ENCODE results near the gene IGSF3.
A peak's percentile ranks its signal among the peaks of the same experiment; 100 is the strongest.

Gene IGSF3

GRCh38 chr1:116667575-116668105 is at the start of gene IGSF3:
IGSF3 (minus strand) TSS chr1:116667733; CDS start chr1:116666326, 1,407 bp downstream.
- in situ Hi-C loops (cut with MboI; ENCODE audit: low sequenced_read_pairs): no loop called here
- Histone ChIP-seq H3K9me3 (no peaks in the 10 kb centered on the region), H3K27me3 (ENCODE audit: low read depth) (no peaks in the 10 kb centered on the region; the same call in 1 of the 2 replicates), H3K4me1 (peaks cover 9% of the 10 kb centered on the region), H3K36me3 (replicated peaks) (no peaks in the 10 kb centered on the region), H3K4me3 (peak within 1 kb of the TSS; percentile 68)
- peak; percentile 74 to 91 for DNase-seq (ENCODE audit: low spot score in 2 of 2)

- Histone ChIP-seq H3K4me1 (no peaks in the 10 kb centered on the region), H3K27me3 (ENCODE audit: low read depth) (no peaks in the 10 kb centered on the region), H3K36me3 (replicated peaks) (no peaks in the 10 kb centered on the region), H3K4me3 (no peak overlapping the region), H3K9me3 (no peaks in the 10 kb centered on the region)
- DNase-seq (ENCODE audit: low spot score in 2 of 2): no peak
- in situ Hi-C loops (cut with MboI; ENCODE audit: low sequenced_read_pairs): no loop called here
Observed at GRCh38 chr1:116717318-116717717, 49.8 kb upstream of the IGSF3 start.

GRCh38 chr1:116716391-116716790 is 48.9 kb upstream of the IGSF3 start:
- H3K4me3 ChIP-seq: no peak overlapping the region
- in situ Hi-C loops (cut with MboI; ENCODE audit: low sequenced_read_pairs): no loop called here
- no peaks in the 10 kb centered on the region for H3K9me3 ChIP-seq

GRCh38 chr1:116713474-116713873 is 45.9 kb upstream of the IGSF3 start:
- Histone ChIP-seq H3K36me3 (replicated peaks) (no peaks in the 10 kb centered on the region), H3K4me3 (no peak overlapping the region), H3K4me1 (no peaks in the 10 kb centered on the region), H3K27me3 (ENCODE audit: low read depth) (no peaks in the 10 kb centered on the region), H3K9me3 (no peaks in the 10 kb centered on the region)
- in situ Hi-C loops (cut with MboI; ENCODE audit: low sequenced_read_pairs): no loop called here
- no peak for DNase-seq (ENCODE audit: low spot score in 2 of 2)

More at GRCh38 chr1:116716391-116716790, 48.9 kb upstream of the IGSF3 start:
- Histone ChIP-seq H3K4me1 (no peaks in the 10 kb centered on the region), H3K36me3 (replicated peaks) (no peaks in the 10 kb centered on the region), H3K27me3 (ENCODE audit: low read depth) (no peaks in the 10 kb centered on the region)
- no peak for DNase-seq (ENCODE audit: low spot score in 2 of 2)

GRCh38 chr1:116712510-116712909 is 45.0 kb upstream of the IGSF3 start:
- Histone ChIP-seq H3K27me3 (ENCODE audit: low read depth) (no peaks in the 10 kb centered on the region), H3K36me3 (replicated peaks) (no peaks in the 10 kb centered on the region), H3K4me3 (no peak overlapping the region), H3K4me1 (no peaks in the 10 kb centered on the region), H3K9me3 (no peaks in the 10 kb centered on the region)
- in situ Hi-C loops (cut with MboI; ENCODE audit: low sequenced_read_pairs): no loop called here
- DNase-seq (ENCODE audit: low spot score in 2 of 2): no peak

GRCh38 chr1:116711263-116711840 is 43.8 kb upstream of the IGSF3 start:
- H3K9me3 ChIP-seq: no peaks in the 10 kb centered on the region
- no peaks in the 10 kb centered on the region for H3K36me3 ChIP-seq (replicated peaks)
- H3K4me1 ChIP-seq: no peaks in the 10 kb centered on the region
- no peak overlapping the region for H3K4me3 ChIP-seq
- H3K27me3 ChIP-seq (ENCODE audit: low read depth): no peaks in the 10 kb centered on the region
- in situ Hi-C loops (cut with MboI; ENCODE audit: low sequenced_read_pairs): no loop called here
- DNase-seq (ENCODE audit: low spot score in 2 of 2): peak in 1 of 2 experiments; percentile 23

- H3K27me3 ChIP-seq (ENCODE audit: low read depth): no peaks in the 10 kb centered on the region
- DNase-seq (ENCODE audit: low spot score in 2 of 2): no peak
- no peaks in the 10 kb centered on the region for H3K4me1 ChIP-seq
- in situ Hi-C loops (cut with MboI; ENCODE audit: low sequenced_read_pairs): no loop called here
- no peaks in the 10 kb centered on the region for H3K36me3 ChIP-seq (replicated peaks)
- H3K9me3 ChIP-seq: no peaks in the 10 kb centered on the region
- H3K4me3 ChIP-seq: no peak overlapping the region
Observed at GRCh38 chr1:116710420-116711262, 43.1 kb upstream of the IGSF3 start.

GRCh38 chr1:116709666-116710167 is 42.2 kb upstream of the IGSF3 start:
- Histone ChIP-seq H3K36me3 (replicated peaks) (no peaks in the 10 kb centered on the region), H3K9me3 (no peaks in the 10 kb centered on the region), H3K27me3 (ENCODE audit: low read depth) (no peaks in the 10 kb centered on the region), H3K4me1 (no peaks in the 10 kb centered on the region), H3K4me3 (no peak overlapping the region)
- DNase-seq (ENCODE audit: low spot score in 2 of 2): no peak
- in situ Hi-C loops (cut with MboI; ENCODE audit: low sequenced_read_pairs): no loop called here

- no peak overlapping the region for H3K4me3 ChIP-seq
- in situ Hi-C loops (cut with MboI; ENCODE audit: low sequenced_read_pairs): no loop called here
- no peak for DNase-seq (ENCODE audit: low spot score in 2 of 2)
- no peaks in the 10 kb centered on the region for H3K27me3 ChIP-seq (ENCODE audit: low read depth)
- no peaks in the 10 kb centered on the region for H3K9me3 ChIP-seq
- H3K36me3 ChIP-seq (replicated peaks): no peaks in the 10 kb centered on the region
- no peaks in the 10 kb centered on the region for H3K4me1 ChIP-seq
Observed at GRCh38 chr1:116708255-116708900, 40.8 kb upstream of the IGSF3 start.

GRCh38 chr1:116706841-116707240 is 39.3 kb upstream of the IGSF3 start:
- no peak for DNase-seq (ENCODE audit: low spot score in 2 of 2)
- Histone ChIP-seq H3K4me1 (no peaks in the 10 kb centered on the region), H3K27me3 (ENCODE audit: low read depth) (no peaks in the 10 kb centered on the region), H3K9me3 (no peaks in the 10 kb centered on the region), H3K4me3 (no peak overlapping the region), H3K36me3 (replicated peaks) (no peaks in the 10 kb centered on the region)
- in situ Hi-C loops (cut with MboI; ENCODE audit: low sequenced_read_pairs): no loop called here

- Histone ChIP-seq H3K9me3 (no peaks in the 10 kb centered on the region), H3K4me1 (no peaks in the 10 kb centered on the region), H3K4me3 (no peak overlapping the region), H3K27me3 (ENCODE audit: low read depth) (no peaks in the 10 kb centered on the region), H3K36me3 (replicated peaks) (no peaks in the 10 kb centered on the region)
- no peak for DNase-seq (ENCODE audit: low spot score in 2 of 2)
- in situ Hi-C loops (cut with MboI; ENCODE audit: low sequenced_read_pairs): no loop called here
Observed at GRCh38 chr1:116706123-116706522, 38.6 kb upstream of the IGSF3 start.

- no peaks in the 10 kb centered on the region for H3K27me3 ChIP-seq (ENCODE audit: low read depth)
- in situ Hi-C loops (cut with MboI; ENCODE audit: low sequenced_read_pairs): no loop called here
- H3K36me3 ChIP-seq (replicated peaks): no peaks in the 10 kb centered on the region
- H3K9me3 ChIP-seq: no peaks in the 10 kb centered on the region
- peaks cover 3% of the 10 kb centered on the region; the same call in 1 of the 2 replicates for H3K4me1 ChIP-seq
- no peak for DNase-seq (ENCODE audit: low spot score in 2 of 2)
- no peak overlapping the region for H3K4me3 ChIP-seq
Observed at GRCh38 chr1:116704278-116704677, 36.7 kb upstream of the IGSF3 start.

- Histone ChIP-seq H3K9me3 (no peaks in the 10 kb centered on the region), H3K27me3 (ENCODE audit: low read depth) (no peaks in the 10 kb centered on the region), H3K4me3 (no peak overlapping the region), H3K36me3 (replicated peaks) (no peaks in the 10 kb centered on the region), H3K4me1 (peaks cover 15% of the 10 kb centered on the region)
- no peak for DNase-seq (ENCODE audit: low spot score in 2 of 2)
- in situ Hi-C loops (cut with MboI; ENCODE audit: low sequenced_read_pairs): no loop called here
Observed at GRCh38 chr1:116699605-116700004, 32.1 kb upstream of the IGSF3 start.

GRCh38 chr1:116698244-116698595 is 30.7 kb upstream of the IGSF3 start:
- DNase-seq (ENCODE audit: low spot score in 2 of 2): no peak
- no peak overlapping the region for H3K4me3 ChIP-seq
- peaks cover 15% of the 10 kb centered on the region for H3K4me1 ChIP-seq
- no peaks in the 10 kb centered on the region for H3K36me3 ChIP-seq (replicated peaks)
- in situ Hi-C loops (cut with MboI; ENCODE audit: low sequenced_read_pairs): no loop called here
- no peaks in the 10 kb centered on the region for H3K27me3 ChIP-seq (ENCODE audit: low read depth)
- H3K9me3 ChIP-seq: no peaks in the 10 kb centered on the region

Data from HAP-1 (cell line).